Neutrophil (primary cell): ENCODE measurements around the gene COX10.

Source experiments
- H3K27ac ChIP-seq: fragments of 200-600 bp; sonication (generic); 2 replicates; pipeline ENCODE4 v1.5.1; 2016; ENCODE audit warnings: mild to moderate bottlenecking, moderate library complexity
- H3K27me3 ChIP-seq: fragments of 200-600 bp; sonication (generic); 2 replicates; pipeline ENCODE4 v1.6.0; 2016; ENCODE audit warnings: mild to moderate bottlenecking
- H3K36me3 ChIP-seq: fragments of 200-600 bp; sonication (generic); 2 replicates; pipeline ENCODE4 v1.5.1; 2017
- H3K4me1 ChIP-seq, 2 experiments: fragments of 200-600 bp in 1 of 2; sonication (generic) in 1 of 2; 1 replicate in 1 of 2; 2 replicates in 1 of 2; pipeline versions ENCODE4 v1.5.1 to v1.6.1; 2013 to 2016; ENCODE audit warnings: low read depth in 1 of 2, low read length in 1 of 2, mild to moderate bottlenecking in 1 of 2, moderate library complexity in 1 of 2; ENCODE audit not compliant: control insufficient read depth in 1 of 2, insufficient read depth in 1 of 2
- H3K4me3 ChIP-seq, 2 experiments: fragments of 200-600 bp in 1 of 2; sonication (generic) in 1 of 2; 1 replicate in 1 of 2; 2 replicates in 1 of 2; pipeline ENCODE4 v1.5.1; 2013 to 2016; ENCODE audit warnings: low read depth in 1 of 2, low read length in 1 of 2, mild to moderate bottlenecking in 1 of 2, moderate library complexity in 1 of 2
- H3K9me3 ChIP-seq: fragments of 200-600 bp; sonication (generic); 2 replicates; pipeline ENCODE4 v1.5.1; 2016
- CTCF ChIP-seq: fragments of 200-600 bp; sonication (generic); IDR thresholded peaks from 2 replicates; pipeline ENCODE4 v1.5.1; 2016; ENCODE audit warnings: antibody characterized with exemption

COX10 gene

GRCh38 chr17:14050616-14051015 is 18.7 kb upstream of the COX10 start:
- no peaks in the 10 kb centered on the region for H3K27me3 ChIP-seq
- H3K4me1 ChIP-seq: no peaks in the 10 kb centered on the region
- no peak for TF ChIP-seq CTCF
- no peak overlapping the region for H3K27ac ChIP-seq
- H3K36me3 ChIP-seq: peaks cover 6% of the 10 kb centered on the region
- H3K4me3 ChIP-seq: no peak overlapping the region
- no peaks in the 10 kb centered on the region for H3K9me3 ChIP-seq

GRCh38 chr17:14051692-14052091 is 17.6 kb upstream of the COX10 start:
- Histone ChIP-seq H3K9me3 (no peaks in the 10 kb centered on the region), H3K4me1 (no peaks in the 10 kb centered on the region), H3K27me3 (no peaks in the 10 kb centered on the region), H3K36me3 (peaks cover 6% of the 10 kb centered on the region), H3K4me3 (no peak overlapping the region), H3K27ac (no peak overlapping the region)
- no peak for TF ChIP-seq CTCF

- H3K27ac ChIP-seq: no peak overlapping the region
- no peak for TF ChIP-seq CTCF
- H3K4me3 ChIP-seq: no peak overlapping the region
- H3K27me3 ChIP-seq: no peaks in the 10 kb centered on the region
- no peaks in the 10 kb centered on the region for H3K9me3 ChIP-seq
- H3K4me1 ChIP-seq: no peaks in the 10 kb centered on the region
- H3K36me3 ChIP-seq: peaks cover 6% of the 10 kb centered on the region
These were observed 16.3 kb upstream of the COX10 start for GRCh38 chr17:14052886-14053615.

- Histone ChIP-seq H3K36me3 (no peaks in the 10 kb centered on the region), H3K27me3 (no peaks in the 10 kb centered on the region), H3K27ac (no peak overlapping the region), H3K4me3 (no peak overlapping the region), H3K9me3 (no peaks in the 10 kb centered on the region), H3K4me1 (no peaks in the 10 kb centered on the region)
- TF ChIP-seq CTCF: no peak
These were observed 11.7 kb upstream of the COX10 start for GRCh38 chr17:14057591-14057990.

GRCh38 chr17:14058051-14058450 is 11.3 kb upstream of the COX10 start:
- Histone ChIP-seq H3K27me3 (no peaks in the 10 kb centered on the region), H3K36me3 (no peaks in the 10 kb centered on the region), H3K9me3 (no peaks in the 10 kb centered on the region), H3K27ac (no peak overlapping the region), H3K4me3 (no peak overlapping the region), H3K4me1 (no peaks in the 10 kb centered on the region)
- TF ChIP-seq CTCF: no peak
